ENCODE results near the gene ETDB.
"Not testable (repeated sequence)": the region's sequence is repeated elsewhere in the genome, so short reads cannot be mapped to it uniquely, and the experiment has no call there.

ETDB gene

GRCh38 chrX:135120056-135120576 lies at the start of gene ETDB:
ETDB (minus strand) TSS chrX:135120526; CDS start chrX:135119261, 1,265 bp downstream.
- DNase-seq: not testable (repeated sequence)

- DNase-seq: not testable (repeated sequence)
Observed at GRCh38 chrX:135169534-135169933, 49.2 kb upstream of the ETDB start.

GRCh38 chrX:135168486-135168885 lies 48.2 kb upstream of the ETDB start:
- DNase-seq: no peak

GRCh38 chrX:135154688-135155087 lies 34.4 kb upstream of the ETDB start:
- not testable (repeated sequence) for DNase-seq

GRCh38 chrX:135126145-135126544 lies 5.8 kb upstream of the ETDB start:
- not testable (repeated sequence) for DNase-seq

- DNase-seq: not testable (repeated sequence)
Observed at GRCh38 chrX:135116064-135116463, 4.3 kb downstream of the ETDB start.

GRCh38 chrX:135114392-135114791 lies 5.9 kb downstream of the ETDB start:
- no peak for DNase-seq

GRCh38 chrX:135112743-135113142 lies 7.6 kb downstream of the ETDB start:
- no peak for DNase-seq

GRCh38 chrX:135112096-135112729 lies 8.1 kb downstream of the ETDB start:
- no peak for DNase-seq

- DNase-seq: no peak
Observed at GRCh38 chrX:135109554-135109953, 10.8 kb downstream of the ETDB start.

GRCh38 chrX:135099493-135099783 lies 20.9 kb downstream of the ETDB start:
- DNase-seq: no peak

- DNase-seq: not testable (repeated sequence)
Observed at GRCh38 chrX:135097196-135097744, 23.1 kb downstream of the ETDB start.

GRCh38 chrX:135095715-135096114 lies 24.6 kb downstream of the ETDB start:
- DNase-seq: no peak

- DNase-seq: no peak
Observed at GRCh38 chrX:135094726-135095125, 25.6 kb downstream of the ETDB start.

- no peak for DNase-seq
Observed at GRCh38 chrX:135089126-135089525, 31.2 kb downstream of the ETDB start.

GRCh38 chrX:135087867-135088266 lies 32.5 kb downstream of the ETDB start:
- DNase-seq: no peak

- no peak for DNase-seq
Observed at GRCh38 chrX:135086197-135086854, 34.0 kb downstream of the ETDB start.

- DNase-seq: no peak
Observed at GRCh38 chrX:135081693-135082404, 38.5 kb downstream of the ETDB start.
